ENCODE measurements around the gene MYT1.

- no peak for TF ChIP-seq POLR2AphosphoS5 (IDR thresholded peaks at IDR 0.05; ENCODE audit: low read depth)
- no peak for TF ChIP-seq CTCF (IDR thresholded peaks at IDR 0.05; ENCODE audit: insufficient read depth, low read length)
Observed at GRCh38 chr20:64244281-64244805, 80.1 kb downstream of the MYT1 start.
